ENCODE data around the gene SPO11.

SPO11 gene

GRCh38 chr20:57329608-57330221, at the start of gene SPO11:
Gene SPO11 (plus strand): TSS chr20:57329803. CDS start chr20:57329868, 65 bp downstream.
- DNase-seq: no peak

- DNase-seq: no peak
Observed at GRCh38 chr20:57280221-57280620, 49.4 kb upstream of the SPO11 start.

GRCh38 chr20:57281900-57282299, 47.7 kb upstream of the SPO11 start:
- DNase-seq: no peak

- no peak for DNase-seq
Observed at GRCh38 chr20:57282670-57283361, 46.8 kb upstream of the SPO11 start.

GRCh38 chr20:57283860-57284259, 45.7 kb upstream of the SPO11 start:
- DNase-seq: no peak

GRCh38 chr20:57287007-57287880, 42.4 kb upstream of the SPO11 start:
- DNase-seq: no peak

GRCh38 chr20:57287901-57288300, 41.7 kb upstream of the SPO11 start:
- no peak for DNase-seq

- no peak for DNase-seq
Observed at GRCh38 chr20:57288651-57289277, 40.8 kb upstream of the SPO11 start.

GRCh38 chr20:57289391-57290177, 40.0 kb upstream of the SPO11 start:
- DNase-seq: no peak

GRCh38 chr20:57290178-57290484, 39.5 kb upstream of the SPO11 start:
- DNase-seq: no peak

GRCh38 chr20:57291003-57291402, 38.6 kb upstream of the SPO11 start:
- DNase-seq: no peak

GRCh38 chr20:57291694-57292093, 37.9 kb upstream of the SPO11 start:
- DNase-seq: no peak

- DNase-seq: no peak
Observed at GRCh38 chr20:57292611-57293010, 37.0 kb upstream of the SPO11 start.

GRCh38 chr20:57293995-57294394, 35.6 kb upstream of the SPO11 start:
- no peak for DNase-seq

GRCh38 chr20:57294550-57294949, 35.1 kb upstream of the SPO11 start:
- no peak for DNase-seq

- no peak for DNase-seq
Observed at GRCh38 chr20:57298457-57298856, 31.1 kb upstream of the SPO11 start.

- DNase-seq: no peak
Observed at GRCh38 chr20:57301026-57301425, 28.6 kb upstream of the SPO11 start.

- no peak for DNase-seq
Observed at GRCh38 chr20:57306747-57307146, 22.9 kb upstream of the SPO11 start.

- DNase-seq: no peak
Observed at GRCh38 chr20:57308451-57309271, 20.9 kb upstream of the SPO11 start.

- no peak for DNase-seq
Observed at GRCh38 chr20:57309544-57310115, 20.0 kb upstream of the SPO11 start.

GRCh38 chr20:57310821-57311514, 18.6 kb upstream of the SPO11 start:
- DNase-seq: no peak

Data from NCI-H526 treated with DMSO at 0.1 percent for 48 hours (cell line).